C4-2B (cell line): ENCODE data around the gene MCM3AP.

ENCODE experiments used
- H3K27ac ChIP-seq: fragments of 450-650 bp; 2 replicates; pipeline ENCODE4 v1.5.1; 2017
- CTCF ChIP-seq: fragments of 450-650 bp; conservative IDR thresholded peaks from 2 replicates; pipeline ENCODE4 v1.5.1; 2017; ENCODE audit warnings: mild to moderate bottlenecking
- ZFX ChIP-seq: fragments of 450-650 bp; IDR thresholded peaks from 2 replicates; pipeline ENCODE4 v1.6.1; 2017

The MCM3AP gene

GRCh38 chr21:46254208-46254975, 31.0 kb downstream of the MCM3AP start:
- TF ChIP-seq CTCF (no peak), ZFX (no peak)
- no peak overlapping the region for H3K27ac ChIP-seq

GRCh38 chr21:46253610-46254124, 31.7 kb downstream of the MCM3AP start:
- TF ChIP-seq ZFX, result no peak
- TF ChIP-seq CTCF, result no peak
- no peak overlapping the region for H3K27ac ChIP-seq

- no peak for TF ChIP-seq ZFX
- no peak for TF ChIP-seq CTCF
- H3K27ac ChIP-seq, result no peak overlapping the region
These were observed 32.6 kb downstream of the MCM3AP start for GRCh38 chr21:46252840-46253239.

GRCh38 chr21:46250146-46250725, 35.2 kb downstream of the MCM3AP start:
- H3K27ac ChIP-seq, result no peak overlapping the region
- TF ChIP-seq ZFX (no peak), CTCF (no peak)

- no peak overlapping the region for H3K27ac ChIP-seq
- no peak for TF ChIP-seq CTCF
- TF ChIP-seq ZFX, result no peak
These were observed 36.6 kb downstream of the MCM3AP start for GRCh38 chr21:46248827-46249226.

GRCh38 chr21:46248422-46248782, 37.0 kb downstream of the MCM3AP start:
- TF ChIP-seq CTCF (no peak), ZFX (no peak)
- H3K27ac ChIP-seq, result no peak overlapping the region

- TF ChIP-seq CTCF, result no peak
- no peak for TF ChIP-seq ZFX
- H3K27ac ChIP-seq, result no peak overlapping the region
These were observed 37.6 kb downstream of the MCM3AP start for GRCh38 chr21:46247699-46248421.
